ENCODE results near the gene LINGO3.

GRCh38 chr19:2278459-2279158 is 29.3 kb downstream of the LINGO3 start:
- TF ChIP-seq CTCF (conservative IDR thresholded peaks at IDR 0.05), result no peak
- no peak for TF ChIP-seq ZFX (IDR thresholded peaks at IDR 0.05)

Measured in C4-2B (cell line).